Retinal pigment epithelial cell (primary cell): ENCODE data around the gene ARHGAP44.

Experiments used
- DNase-seq: peaks from one replicate; pipeline ENCODE4 v3.0.0-alpha.2; 2010; ENCODE audit warnings: low read depth
- H3K4me3 ChIP-seq: 2 replicates; pipeline ENCODE4 v1.5.1; 2011; ENCODE audit warnings: mild to moderate bottlenecking, low read length, control low read depth, moderate library complexity
- TF ChIP-seq, protein P1 (sequence below): conservative IDR thresholded peaks from 2 replicates; pipeline ENCODE4 v1.5.1; 2011; ENCODE audit warnings: low read depth, low read length, control low read depth, inconsistent platforms

The ARHGAP44 gene

DNA sequence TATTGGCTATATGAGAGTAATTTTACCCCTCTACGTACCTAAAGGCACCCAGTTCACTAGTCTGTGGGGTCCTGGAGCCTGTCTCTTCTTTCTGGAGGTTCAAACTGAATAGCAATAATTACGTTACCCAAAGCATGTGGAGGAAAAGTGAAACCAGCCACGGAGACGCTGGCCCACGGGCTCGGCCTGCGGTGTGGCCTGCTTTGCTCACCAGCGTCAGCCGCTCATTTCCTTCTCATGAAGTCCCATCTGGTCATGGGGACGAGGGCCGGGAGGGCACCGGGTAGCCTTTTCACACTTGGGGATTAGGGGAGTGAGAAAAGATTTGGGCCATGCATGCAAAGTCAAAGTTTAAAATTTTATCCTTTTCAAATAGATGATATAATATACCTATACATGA is 201.6 kb downstream of the ARHGAP44 start:
- TF ChIP-seq, protein P1, sequence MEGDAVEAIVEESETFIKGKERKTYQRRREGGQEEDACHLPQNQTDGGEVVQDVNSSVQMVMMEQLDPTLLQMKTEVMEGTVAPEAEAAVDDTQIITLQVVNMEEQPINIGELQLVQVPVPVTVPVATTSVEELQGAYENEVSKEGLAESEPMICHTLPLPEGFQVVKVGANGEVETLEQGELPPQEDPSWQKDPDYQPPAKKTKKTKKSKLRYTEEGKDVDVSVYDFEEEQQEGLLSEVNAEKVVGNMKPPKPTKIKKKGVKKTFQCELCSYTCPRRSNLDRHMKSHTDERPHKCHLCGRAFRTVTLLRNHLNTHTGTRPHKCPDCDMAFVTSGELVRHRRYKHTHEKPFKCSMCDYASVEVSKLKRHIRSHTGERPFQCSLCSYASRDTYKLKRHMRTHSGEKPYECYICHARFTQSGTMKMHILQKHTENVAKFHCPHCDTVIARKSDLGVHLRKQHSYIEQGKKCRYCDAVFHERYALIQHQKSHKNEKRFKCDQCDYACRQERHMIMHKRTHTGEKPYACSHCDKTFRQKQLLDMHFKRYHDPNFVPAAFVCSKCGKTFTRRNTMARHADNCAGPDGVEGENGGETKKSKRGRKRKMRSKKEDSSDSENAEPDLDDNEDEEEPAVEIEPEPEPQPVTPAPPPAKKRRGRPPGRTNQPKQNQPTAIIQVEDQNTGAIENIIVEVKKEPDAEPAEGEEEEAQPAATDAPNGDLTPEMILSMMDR, result no peak
- no peak for DNase-seq
- no peak overlapping the region for H3K4me3 ChIP-seq

- no peak for DNase-seq
- TF ChIP-seq, protein P1, result no peak
- H3K4me3 ChIP-seq, result no peak overlapping the region
Measured at GRCh38 chr17:12992676-12993075, 203.4 kb downstream of the ARHGAP44 start.

DNA sequence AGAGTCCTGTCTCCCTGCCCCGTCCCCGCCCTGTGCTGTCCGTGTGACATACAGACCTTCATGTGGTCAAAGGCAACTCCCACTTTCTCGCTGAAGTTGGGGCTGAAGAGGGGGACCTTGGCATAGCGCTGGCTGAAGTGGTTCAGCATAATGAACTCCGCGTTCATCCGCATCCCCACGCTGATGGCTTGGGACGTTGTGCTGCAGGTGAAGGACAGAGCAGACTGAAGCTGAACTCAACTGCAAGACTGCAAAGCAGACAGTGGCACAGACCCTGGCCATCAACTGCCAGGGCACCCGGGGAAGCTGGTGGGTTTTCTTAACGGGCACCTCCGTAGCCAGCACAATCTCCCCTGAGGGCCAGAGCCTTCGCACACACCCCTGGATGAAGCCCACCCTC is 204.3 kb downstream of the ARHGAP44 start:
- H3K4me3 ChIP-seq, result no peak overlapping the region
- DNase-seq, result no peak
- TF ChIP-seq, protein P1, result no peak

GRCh38 chr17:12994341-12995074 is 205.2 kb downstream of the ARHGAP44 start:
- no peak for DNase-seq
- TF ChIP-seq, protein P1, result no peak
- H3K4me3 ChIP-seq, result no peak overlapping the region

GRCh38 chr17:12995106-12995895 is 206.0 kb downstream of the ARHGAP44 start:
- no peak for DNase-seq
- TF ChIP-seq, protein P1, result no peak

DNA sequence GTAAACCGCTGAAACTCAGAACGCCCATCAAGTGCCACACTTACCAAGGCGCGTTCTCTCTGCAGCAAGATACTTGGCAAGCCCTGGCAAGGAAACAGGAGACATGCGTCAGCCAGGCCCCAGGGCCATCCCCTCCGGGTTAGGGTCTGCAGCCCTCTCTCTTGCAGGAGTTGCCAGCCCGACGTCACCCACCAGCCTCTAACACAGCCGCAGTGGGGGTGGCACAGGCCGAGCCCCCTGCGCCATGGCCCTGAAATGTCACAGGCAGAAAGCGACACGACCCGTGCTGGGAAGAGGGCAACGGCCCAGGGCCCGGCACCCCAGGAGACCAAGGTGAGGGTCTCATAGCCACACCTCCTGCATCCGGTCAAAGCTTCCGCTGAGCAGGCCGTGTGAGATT is 206.6 kb downstream of the ARHGAP44 start:
- no peak for DNase-seq
- H3K4me3 ChIP-seq, result no peak overlapping the region
- TF ChIP-seq, protein P1, result no peak

More at GRCh38 chr17:12995106-12995895, 206.0 kb downstream of the ARHGAP44 start:
- no peak overlapping the region for H3K4me3 ChIP-seq
